GM12892 (cell line): ENCODE measurements around the gene MCCC2.

ENCODE experiments used
- POLR2A ChIP-seq: IDR thresholded peaks from 2 replicates; pipeline ENCODE4 v1.6.1; 2011; ENCODE audit warnings: low read depth, low read length, control low read depth
- POLR2AphosphoS5 ChIP-seq: IDR thresholded peaks from 2 replicates; pipeline ENCODE4 v1.6.1; 2011; ENCODE audit warnings: low read depth, low read length, control low read depth
- TAF1 ChIP-seq: IDR thresholded peaks from 2 replicates; pipeline ENCODE4 v1.6.1; 2011; ENCODE audit warnings: low read depth, mild to moderate bottlenecking, control low read depth, low read length, borderline replicate concordance

DNA sequence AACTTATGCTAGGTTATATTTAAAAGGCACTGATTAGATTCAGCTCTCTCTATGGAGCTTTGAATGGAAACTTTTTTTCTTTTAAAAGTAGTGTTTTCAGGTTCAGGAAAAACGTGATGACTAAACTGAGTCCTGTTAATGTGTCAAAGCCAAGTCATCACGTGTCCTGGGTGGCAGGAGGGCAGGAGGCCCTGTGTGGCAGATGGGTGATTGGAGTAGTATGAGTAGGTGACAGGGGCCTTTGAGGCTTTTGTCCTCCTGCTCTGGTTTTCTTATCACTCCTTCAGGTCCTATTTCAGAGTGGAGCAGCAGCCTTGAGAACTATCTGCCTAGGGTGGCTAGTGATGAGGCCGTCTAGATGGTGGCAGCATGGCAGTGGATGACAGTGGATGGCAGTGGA lies 114.3 kb downstream of the MCCC2 start:
- TF ChIP-seq TAF1 (no peak), POLR2AphosphoS5 (no peak), POLR2A (no peak)
